Neural progenitor cell (in vitro differentiated cells): Measurements from ENCODE around the gene NFIA. TPM values are rescaled to one million over a fixed set of nuclear protein-coding genes. Genes with fewer than 3 reads are reported as not detected.

Source experiments
- DNase-seq: peaks from one replicate; pipeline ENCODE4 v3.0.0-alpha.2; 2016; ENCODE audit warnings: low spot score
- H2AFZ ChIP-seq: fragments of 200-600 bp; sonication (generic); replicated peaks from 2 replicates; pipeline ENCODE4 v1.6.1; 2016; ENCODE audit warnings: antibody characterized with exemption
- H3F3A ChIP-seq: fragments of 200-600 bp; sonication (generic); 2 replicates; pipeline ENCODE4 v1.6.1; 2016; ENCODE audit warnings: antibody characterized with exemption, low read depth
- H3K27ac ChIP-seq: fragments of 200-600 bp; sonication (generic); 2 replicates; pipeline ENCODE4 v1.5.1; 2016; ENCODE audit warnings: mild to moderate bottlenecking
- H3K27me3 ChIP-seq: fragments of 200-600 bp; sonication (generic); 2 replicates; pipeline ENCODE4 v1.6.1; 2016; ENCODE audit warnings: mild to moderate bottlenecking, moderate library complexity
- H3K36me3 ChIP-seq: fragments of 200-600 bp; sonication (generic); 2 replicates; pipeline ENCODE4 v1.5.1; 2016
- H3K4me1 ChIP-seq: fragments of 200-600 bp; sonication (generic); 2 replicates; pipeline ENCODE4 v1.6.1; 2016; ENCODE audit warnings: mixed run types
- H3K4me2 ChIP-seq: fragments of 200-600 bp; sonication (generic); 2 replicates; pipeline ENCODE4 v1.6.1; 2016
- H3K4me3 ChIP-seq: fragments of 200-600 bp; sonication (generic); 2 replicates; pipeline ENCODE4 v1.5.1; 2016
- H3K79me2 ChIP-seq: fragments of 200-600 bp; sonication (generic); 2 replicates; pipeline ENCODE4 v1.6.1; 2016; ENCODE audit warnings: low read depth
- H3K9ac ChIP-seq: fragments of 200-600 bp; sonication (generic); 2 replicates; pipeline ENCODE4 v1.6.1; 2016
- H3K9me3 ChIP-seq: fragments of 200-600 bp; sonication (generic); 2 replicates; pipeline ENCODE4 v1.5.1; 2016; ENCODE audit warnings: low read depth
- H4K20me1 ChIP-seq: fragments of 200-600 bp; sonication (generic); 2 replicates; pipeline ENCODE4 v1.6.1; 2016; ENCODE audit warnings: low read depth
- H3K27ac Mint-ChIP-seq: 3 replicates; pipeline ENCODE4 v1.8.0; 2021; ENCODE audit warnings: mixed read lengths
- H3K27me3 Mint-ChIP-seq: 2 replicates; pipeline ENCODE4 v1.8.0; 2022; ENCODE audit warnings: low read depth, mild to moderate bottlenecking, inconsistent platforms, moderate library complexity, mixed read lengths; ENCODE audit not compliant: insufficient read depth
- H3K36me3 Mint-ChIP-seq: 3 replicates; pipeline ENCODE4 v1.8.0; 2021; ENCODE audit warnings: mixed read lengths
- H3K4me1 Mint-ChIP-seq: 3 replicates; pipeline ENCODE4 v1.8.0; 2021; ENCODE audit warnings: mixed read lengths
- H3K4me3 Mint-ChIP-seq: 3 replicates; pipeline ENCODE4 v1.8.0; 2021; ENCODE audit warnings: mild to moderate bottlenecking, moderate library complexity, mixed read lengths
- H3K9me3 Mint-ChIP-seq: 3 replicates; pipeline ENCODE4 v1.8.0; 2020; ENCODE audit warnings: mixed read lengths
- CTCF ChIP-seq: fragments of 200-600 bp; sonication (generic); IDR thresholded peaks from 2 replicates; pipeline ENCODE4 v1.5.1; 2017; ENCODE audit warnings: antibody characterized with exemption, mild to moderate bottlenecking
- EZH2 ChIP-seq: fragments of 200-600 bp; sonication (generic); IDR thresholded peaks from 2 replicates; pipeline ENCODE4 v1.6.1; 2017; ENCODE audit warnings: antibody characterized with exemption, mild to moderate bottlenecking, moderate library complexity
- EZH2phosphoT487 ChIP-seq: fragments of 200-600 bp; sonication (generic); IDR thresholded peaks from 2 replicates; pipeline ENCODE4 v1.6.1; 2017; ENCODE audit warnings: antibody characterized with exemption
- total RNA-seq: library from RNA; depleted of rRNA; stranded (reverse); fragments of >200 nt; gene quantifications from 2 replicates; pipeline ENCODE4 v1.2.3, GENCODE V29; 2015; ENCODE audit warnings: low replicate concordance

NFIA gene
- total RNA-seq, 1 donor from 2014 or later: 5.3 TPM

- TF ChIP-seq EZH2 (no peak), EZH2phosphoT487 (no peak), CTCF (no peak)
- H3K4me2 ChIP-seq: no peak overlapping the region
Measured at GRCh38 chr1:61338899-61339298, 256.5 kb downstream of the NFIA start.

GRCh38 chr1:61341426-61341825, 259.1 kb downstream of the NFIA start:
- no peaks in the 10 kb centered on the region for H3F3A ChIP-seq
- H3K9me3 ChIP-seq: no peaks in the 10 kb centered on the region
- H3K4me1 ChIP-seq: peaks cover 10% of the 10 kb centered on the region
- no peak overlapping the region for H3K27ac ChIP-seq
- Mint-ChIP-seq H3K4me1 (peaks cover 37% of the 10 kb centered on the region), H3K27ac (no peak overlapping the region), H3K36me3 (peaks cover 17% of the 10 kb centered on the region), H3K4me3 (no peak overlapping the region), H3K9me3 (peaks cover 14% of the 10 kb centered on the region), H3K27me3 (no peaks in the 10 kb centered on the region)
- no peaks in the 10 kb centered on the region for H3K79me2 ChIP-seq
- no peaks in the 10 kb centered on the region for H3K27me3 ChIP-seq
- H3K36me3 ChIP-seq: no peaks in the 10 kb centered on the region
- no peak overlapping the region for H3K4me2 ChIP-seq
- H3K4me3 ChIP-seq: no peak overlapping the region
- H4K20me1 ChIP-seq: no peaks in the 10 kb centered on the region
- no peak overlapping the region for H2AFZ ChIP-seq
- no peak overlapping the region for H3K9ac ChIP-seq
- no peak for DNase-seq
- no peak for TF ChIP-seq EZH2phosphoT487
- TF ChIP-seq CTCF: no peak
- TF ChIP-seq EZH2: no peak

More at GRCh38 chr1:61338899-61339298, 256.5 kb downstream of the NFIA start:
- DNase-seq: no peak
- Histone ChIP-seq H3K79me2 (no peaks in the 10 kb centered on the region), H3K27me3 (no peaks in the 10 kb centered on the region), H3K9ac (no peak overlapping the region), H4K20me1 (no peaks in the 10 kb centered on the region), H3K4me3 (no peak overlapping the region), H3F3A (no peaks in the 10 kb centered on the region), H3K27ac (no peak overlapping the region), H2AFZ (no peak overlapping the region), H3K36me3 (no peaks in the 10 kb centered on the region), H3K9me3 (no peaks in the 10 kb centered on the region), H3K4me1 (peaks cover 10% of the 10 kb centered on the region)
- Mint-ChIP-seq H3K36me3 (peaks cover 4% of the 10 kb centered on the region), H3K4me3 (no peak overlapping the region), H3K4me1 (peaks cover 40% of the 10 kb centered on the region), H3K9me3 (no peaks in the 10 kb centered on the region), H3K27ac (no peak overlapping the region), H3K27me3 (no peaks in the 10 kb centered on the region)

GRCh38 chr1:61343734-61344420, 261.5 kb downstream of the NFIA start:
- Histone ChIP-seq H2AFZ (no peak overlapping the region), H3K36me3 (no peaks in the 10 kb centered on the region), H3K9ac (no peak overlapping the region), H3K4me2 (no peak overlapping the region), H3K27me3 (no peaks in the 10 kb centered on the region), H3K4me3 (no peak overlapping the region), H4K20me1 (no peaks in the 10 kb centered on the region), H3K9me3 (no peaks in the 10 kb centered on the region), H3F3A (no peaks in the 10 kb centered on the region), H3K79me2 (no peaks in the 10 kb centered on the region), H3K27ac (no peak overlapping the region), H3K4me1 (no peaks in the 10 kb centered on the region)
- no peak for DNase-seq
- H3K27me3 Mint-ChIP-seq: no peaks in the 10 kb centered on the region
- peaks cover 29% of the 10 kb centered on the region for H3K36me3 Mint-ChIP-seq
- no peak overlapping the region for H3K4me3 Mint-ChIP-seq
- H3K27ac Mint-ChIP-seq: no peak overlapping the region
- TF ChIP-seq EZH2 (no peak), EZH2phosphoT487 (no peak), CTCF (no peak)
- H3K9me3 Mint-ChIP-seq: peaks cover 19% of the 10 kb centered on the region
- H3K4me1 Mint-ChIP-seq: peaks cover 12% of the 10 kb centered on the region
